ENCODE data around the gene NSD1.

NSD1 gene

GRCh38 chr5:177349762-177350161, 216.2 kb downstream of the NSD1 start:
- Histone ChIP-seq H3K4me2 (ENCODE audit: low read length, poor library complexity, severe bottlenecking) (peak overlapping the region; percentile 17), H2BK5ac (ENCODE audit: low read depth, low read length, poor library complexity, severe bottlenecking) (no peak overlapping the region), H3K27me3 (ENCODE audit: control insufficient read depth in 1 of 2, insufficient read depth in 1 of 2, low read length in 2 of 2) (no peaks in the 10 kb centered on the region), H2BK120ac (ENCODE audit: low read depth, low read length) (no peak overlapping the region), H3K18ac (ENCODE audit: low read depth in 1 of 2, low read length in 2 of 2) (no peak overlapping the region), H3K9ac (ENCODE audit: low read length) (peak overlapping the region; percentile 99), H2AFZ (ENCODE audit: low read depth, low read length) (no peak overlapping the region), H3K36me3 (ENCODE audit: control insufficient read depth in 1 of 2, insufficient read depth in 2 of 2, low read depth in 1 of 2, low read length in 2 of 2) (peaks cover 15 to 34% of the 10 kb centered on the region in 2 experiments), H3K27ac (ENCODE audit: low read length, poor library complexity, severe bottlenecking) (no peak overlapping the region), H3K79me1 (replicated peaks; ENCODE audit: low read length, poor library complexity, severe bottlenecking) (no peaks in the 10 kb centered on the region), H3K14ac (ENCODE audit: low read length in 2 of 2) (no peak overlapping the region), H4K91ac (ENCODE audit: low read length) (no peak overlapping the region), H3K9me3 (ENCODE audit: control insufficient read depth, low read length) (no peaks in the 10 kb centered on the region), H3K4ac (ENCODE audit: low read depth in 1 of 2, low read length in 2 of 2) (no peak overlapping the region), H2BK15ac (ENCODE audit: low read depth, poor library complexity, severe bottlenecking) (no peak overlapping the region), H4K8ac (ENCODE audit: low read length) (no peak overlapping the region), H2BK12ac (ENCODE audit: low read length in 2 of 2) (no peak overlapping the region), H3K4me3 (ENCODE audit: insufficient read depth in 1 of 2, low read depth in 1 of 2, low read length in 2 of 2) (peak overlapping the region in 1 of 2 experiments; percentile 100), H3K23ac (ENCODE audit: low read length in 2 of 2) (no peak overlapping the region), H2AK5ac (ENCODE audit: low read length, severe bottlenecking) (no peak overlapping the region), H3K4me1 (ENCODE audit: control insufficient read depth, insufficient read depth, low read depth, low read length) (peaks cover 19% of the 10 kb centered on the region)
- DNase-seq: no peak
- 94% methylated on average over 5 of the region's 5 CpGs for WGBS
